HPDE6-E6E7 (cell line): ENCODE results near the gene HAUS3.
"Not testable (repeated sequence)": the region's sequence is repeated elsewhere in the genome, so short reads cannot be mapped to it uniquely, and the experiment has no call there.

Experiments used
- DNase-seq: peaks from one replicate; pipeline ENCODE4 v3.0.0; 2011; ENCODE audit warnings: missing footprints; ENCODE audit errors: extremely low spot score

Gene HAUS3

GRCh38 chr4:2220016-2220630 is 21.8 kb downstream of the HAUS3 start:
- DNase-seq, result peak; percentile 49

- DNase-seq, result no peak
Observed at GRCh38 chr4:2219233-2219760, 22.6 kb downstream of the HAUS3 start.

- no peak for DNase-seq
Observed at GRCh38 chr4:2218436-2218835, 23.5 kb downstream of the HAUS3 start.

GRCh38 chr4:2217726-2218125 is 24.2 kb downstream of the HAUS3 start:
- no peak for DNase-seq

- no peak for DNase-seq
Observed at GRCh38 chr4:2212831-2213230, 29.1 kb downstream of the HAUS3 start.

- DNase-seq, result not testable (repeated sequence)
Observed at GRCh38 chr4:2202789-2203188, 39.1 kb downstream of the HAUS3 start.

GRCh38 chr4:2194496-2194895 is 47.4 kb downstream of the HAUS3 start:
- DNase-seq, result no peak

- DNase-seq, result no peak
Observed at GRCh38 chr4:2193326-2193725, 48.6 kb downstream of the HAUS3 start.

GRCh38 chr4:2186865-2187172 is 55.1 kb downstream of the HAUS3 start:
- no peak for DNase-seq

GRCh38 chr4:2186133-2186864 is 55.6 kb downstream of the HAUS3 start:
- DNase-seq, result peak; percentile 38

- DNase-seq, result no peak
Observed at GRCh38 chr4:2183394-2183793, 58.5 kb downstream of the HAUS3 start.

- no peak for DNase-seq
Observed at GRCh38 chr4:2182994-2183393, 58.9 kb downstream of the HAUS3 start.

- DNase-seq, result no peak
Observed at GRCh38 chr4:2180410-2180809, 61.5 kb downstream of the HAUS3 start.

- no peak for DNase-seq
Observed at GRCh38 chr4:2179717-2180116, 62.2 kb downstream of the HAUS3 start.

- DNase-seq, result no peak
Observed at GRCh38 chr4:2178986-2179385, 62.9 kb downstream of the HAUS3 start.
